ENCODE results near the gene PHKG1.
"Not testable (repeated sequence)": the region's sequence is repeated elsewhere in the genome, so short reads cannot be mapped to it uniquely, and the experiment has no call there.

PHKG1 gene

GRCh38 chr7:56045758-56046157 lies 47.0 kb downstream of the PHKG1 start:
- DNase-seq (ENCODE audit: low read depth, low spot score): not testable (repeated sequence)

DNA sequence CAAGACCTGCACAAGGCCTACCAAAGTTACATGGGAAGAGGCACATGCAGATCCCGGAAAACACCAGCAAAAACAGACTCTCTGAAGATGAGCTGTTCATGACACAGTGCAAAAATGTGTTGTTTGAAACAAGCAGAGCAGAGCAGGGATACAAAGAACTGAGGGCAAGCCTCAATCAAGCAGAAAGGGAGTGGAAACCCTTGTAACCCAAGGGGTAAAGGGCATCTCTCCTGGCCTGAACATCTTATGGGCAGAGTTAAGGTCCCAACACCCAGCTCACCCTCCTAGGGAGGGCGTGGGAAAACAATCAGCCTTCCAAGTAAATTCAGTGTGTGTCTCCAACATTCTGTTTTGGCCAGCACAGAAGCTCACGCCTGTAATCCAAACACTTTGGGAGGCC lies 52.0 kb downstream of the PHKG1 start:
- no peak for DNase-seq (ENCODE audit: low read depth, low spot score)

DNA sequence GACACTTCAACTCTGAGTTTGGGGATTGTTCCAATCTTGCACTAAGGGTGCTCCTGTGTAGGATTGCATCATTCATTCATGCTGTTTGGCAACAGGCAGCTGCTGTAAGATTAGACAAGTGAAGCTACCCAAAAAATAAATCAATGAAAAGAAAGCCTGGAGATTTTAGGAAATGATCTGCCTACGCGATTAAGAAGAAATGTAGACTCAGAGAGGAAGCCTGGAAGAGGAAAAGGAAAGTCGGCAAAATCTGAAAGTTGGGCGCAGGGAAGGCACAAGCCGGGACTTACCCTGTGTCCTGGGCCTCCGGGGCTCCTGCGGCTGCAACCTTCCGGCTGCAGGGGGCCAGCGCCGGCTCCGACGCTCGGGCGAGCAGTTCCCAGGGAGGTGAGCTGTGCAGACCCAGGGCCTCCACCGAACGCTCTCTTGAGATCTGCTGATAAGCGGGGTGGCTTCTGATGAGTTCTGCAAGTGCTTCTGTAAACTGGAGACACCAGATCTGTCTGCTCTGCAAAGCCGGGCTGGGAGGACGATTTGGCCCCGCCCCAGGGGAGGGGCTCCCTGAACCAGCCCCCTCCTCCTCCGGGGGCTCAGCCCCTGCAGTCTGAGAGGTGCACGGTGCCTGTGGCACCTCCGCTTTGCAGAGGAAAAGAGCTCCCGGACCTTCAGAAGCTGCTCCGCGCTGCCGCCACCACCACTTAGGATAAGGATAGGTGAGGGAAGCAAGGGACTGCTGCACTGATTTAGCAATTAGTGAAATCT lies 58.9 kb downstream of the PHKG1 start:
- DNase-seq (ENCODE audit: low read depth, low spot score): peak; percentile 44

DNA sequence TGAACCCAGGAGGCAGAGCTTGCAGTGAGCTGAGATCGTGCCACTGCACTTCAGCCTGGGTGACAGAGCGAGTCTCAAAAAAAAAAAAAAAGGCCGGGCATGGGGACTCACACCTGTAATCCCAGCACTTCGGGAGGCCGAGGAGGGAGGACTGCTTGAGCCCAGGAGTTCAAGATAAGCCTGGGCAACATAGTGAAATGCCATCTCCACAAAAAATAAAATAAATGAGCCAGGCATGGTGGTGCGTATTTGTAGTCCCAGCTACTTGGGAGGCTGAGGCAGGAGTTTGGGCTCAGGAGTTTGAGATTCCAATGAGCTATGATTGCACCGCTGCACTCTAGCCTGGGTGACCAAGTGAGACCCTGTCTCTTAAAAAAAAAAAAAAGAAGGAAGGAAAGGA lies 60.2 kb downstream of the PHKG1 start:
- not testable (repeated sequence) for DNase-seq (ENCODE audit: low read depth, low spot score)

- not testable (repeated sequence) for DNase-seq (ENCODE audit: low read depth, low spot score)
Measured at GRCh38 chr7:56031556-56031955, 61.2 kb downstream of the PHKG1 start.

- no peak for DNase-seq (ENCODE audit: low read depth, low spot score)
Measured at GRCh38 chr7:56030340-56030739, 62.4 kb downstream of the PHKG1 start.
